Measurements from ENCODE around the gene STH.

GRCh38 chr17:46044989-46045388 lies 45.9 kb downstream of the STH start:
- TF ChIP-seq POLR2A (IDR thresholded peaks at IDR 0.05) (no peak), CTCF (IDR thresholded peaks at IDR 0.05) (no peak)

Measured in testis (tissue), 2 donors.